GM18868 (cell line): ENCODE results near the gene IL1RAPL2.
"Not testable (repeated sequence)": the region's sequence is repeated elsewhere in the genome, so short reads cannot be mapped to it uniquely, and the experiment has no call there.

Experiments
- ATAC-seq: cut with Tn5 transposase; IDR thresholded peaks from one replicate; pipeline ENCODE4 v1.9.1; 2021; ENCODE audit warnings: mild to moderate bottlenecking, moderate library complexity; ENCODE audit not compliant: unreplicated experiment

Gene IL1RAPL2

DNA sequence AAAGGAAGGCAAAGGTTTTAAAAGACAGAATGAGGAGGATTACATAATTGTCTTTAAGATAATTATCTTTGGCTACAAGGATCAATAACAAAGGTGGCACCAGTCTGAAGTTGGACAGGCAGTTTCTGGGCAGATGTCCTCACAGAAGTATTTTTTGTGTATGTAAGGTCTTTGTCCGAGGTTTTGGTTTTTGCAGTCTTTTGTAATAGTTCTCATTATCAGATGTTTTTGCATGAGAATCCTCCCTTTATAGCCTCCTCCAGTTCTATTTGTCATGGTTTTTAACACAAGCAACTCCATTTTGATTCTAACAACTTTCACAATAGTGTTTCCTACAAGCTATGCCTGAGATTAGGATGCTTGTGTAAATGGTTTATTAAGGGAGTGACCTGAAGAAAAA, 286.2 kb downstream of the IL1RAPL2 start:
- no peak for ATAC-seq

DNA sequence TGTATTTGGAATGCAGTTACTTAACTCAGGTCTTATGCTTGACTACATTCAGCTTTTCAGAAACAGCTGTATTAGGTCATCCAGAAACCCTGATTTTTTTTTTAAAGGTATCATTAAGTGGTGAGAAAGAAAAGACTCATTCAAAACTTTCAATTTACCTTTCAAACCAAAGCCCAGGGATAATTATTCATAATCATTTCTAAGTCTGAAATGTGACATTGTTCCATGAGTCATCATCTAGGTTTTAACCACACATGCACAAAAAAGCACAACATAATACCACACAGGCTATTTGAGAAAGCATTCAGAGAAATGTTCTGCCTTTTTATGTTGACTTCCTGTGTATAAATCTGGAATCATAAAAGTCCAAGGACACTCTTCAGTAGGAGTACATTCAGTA, 288.2 kb downstream of the IL1RAPL2 start:
- no peak for ATAC-seq

DNA sequence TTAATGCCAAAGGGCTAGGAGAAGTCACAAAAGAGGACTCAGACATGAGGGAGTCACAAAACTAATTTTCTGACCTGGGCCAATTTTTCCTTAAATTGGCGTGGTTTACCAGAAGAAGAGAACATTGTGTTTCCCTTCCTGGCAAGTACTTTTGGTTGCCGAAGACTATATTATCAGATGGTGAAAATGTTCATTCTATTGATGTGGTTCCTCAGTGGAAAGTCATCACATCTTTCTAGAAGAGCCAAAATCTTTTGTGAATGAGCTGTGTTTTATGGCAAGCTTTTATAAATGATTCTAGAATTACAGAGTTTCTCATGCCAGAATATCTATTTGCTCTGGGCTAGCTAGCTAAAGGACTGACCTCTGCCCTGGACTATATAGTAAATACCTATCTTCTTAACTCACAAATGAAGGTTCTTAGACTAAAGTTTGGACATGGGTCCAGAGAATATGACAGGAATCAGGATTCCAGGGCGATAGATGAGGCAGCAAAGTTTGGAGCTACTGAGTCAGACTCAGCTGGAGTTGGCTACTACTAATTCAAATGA, 288.9 kb downstream of the IL1RAPL2 start:
- ATAC-seq: no peak

DNA sequence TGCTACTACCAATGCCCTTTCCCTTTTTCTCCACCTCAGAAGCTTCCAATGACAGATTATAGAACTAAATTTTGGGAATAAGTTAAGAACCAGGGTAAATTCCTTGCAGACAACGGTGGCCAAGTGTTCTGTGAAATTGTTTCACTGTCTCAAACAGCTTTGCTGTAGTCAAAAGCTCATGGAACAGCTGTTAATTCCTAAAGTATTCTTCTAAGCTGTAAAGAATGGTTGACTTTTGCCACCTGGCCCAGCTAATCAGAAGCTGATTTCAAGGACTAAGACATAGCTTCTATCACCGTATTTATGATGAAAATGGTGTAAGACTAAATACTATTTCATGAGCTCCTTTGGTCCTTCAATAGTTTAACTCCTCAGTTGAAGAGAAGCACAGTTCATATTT, 297.5 kb downstream of the IL1RAPL2 start:
- no peak for ATAC-seq

DNA sequence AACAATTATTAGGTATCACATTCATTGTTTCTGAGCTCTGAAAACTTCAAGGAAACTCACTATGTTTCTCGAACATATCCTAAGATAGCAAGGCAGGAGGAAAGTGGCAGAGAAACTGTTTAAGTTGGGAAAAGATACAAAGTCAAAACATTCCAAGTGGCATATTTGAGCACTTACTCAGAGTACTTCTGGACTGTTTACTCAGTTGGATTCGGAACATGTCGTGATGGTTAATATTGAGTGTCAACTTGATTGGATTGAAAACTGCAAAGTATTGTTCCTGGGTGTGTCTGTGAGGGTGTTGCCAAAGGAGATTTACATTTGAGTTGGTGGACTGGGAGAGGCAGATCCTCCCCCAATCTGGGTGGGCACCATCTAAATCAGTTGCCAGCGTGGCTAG, 298.3 kb downstream of the IL1RAPL2 start:
- ATAC-seq: no peak

DNA sequence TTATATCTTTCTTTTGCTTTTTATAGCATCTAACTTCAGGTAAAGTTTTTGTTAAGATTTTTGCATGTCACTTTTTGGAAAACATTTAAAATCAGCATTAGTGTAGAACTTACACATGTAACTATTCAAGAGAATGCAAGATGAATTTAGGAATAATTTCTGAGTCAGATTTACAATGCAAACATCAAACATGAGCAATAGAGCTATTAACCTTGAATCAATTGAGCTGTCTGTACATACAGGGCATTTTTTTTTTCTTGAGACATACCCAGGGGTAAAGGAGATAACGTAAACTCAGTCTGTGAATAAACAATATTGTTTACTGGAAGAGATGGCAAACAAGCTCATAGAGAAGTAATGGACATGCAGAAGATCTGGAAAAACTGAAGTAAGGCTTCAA, 311.5 kb downstream of the IL1RAPL2 start:
- no peak for ATAC-seq

DNA sequence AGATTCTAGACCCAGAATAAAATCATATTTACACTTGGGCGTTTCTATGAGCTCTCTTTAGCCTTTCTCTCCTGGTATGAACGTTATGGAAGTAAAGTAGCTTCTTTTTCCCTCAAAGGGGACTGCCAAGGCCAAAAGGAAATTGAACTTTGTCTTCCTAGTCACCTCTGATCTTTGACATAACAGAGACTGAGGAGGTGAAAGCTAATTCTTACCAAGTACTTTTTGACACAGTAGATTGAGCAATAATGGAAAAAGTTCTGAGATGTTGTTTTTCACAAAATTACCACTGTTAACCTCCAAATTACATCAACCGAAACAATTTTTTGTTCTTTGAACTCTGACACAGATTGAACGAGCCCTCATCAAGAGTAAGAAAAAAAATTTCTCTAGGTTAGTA, 336.1 kb downstream of the IL1RAPL2 start:
- ATAC-seq: no peak

DNA sequence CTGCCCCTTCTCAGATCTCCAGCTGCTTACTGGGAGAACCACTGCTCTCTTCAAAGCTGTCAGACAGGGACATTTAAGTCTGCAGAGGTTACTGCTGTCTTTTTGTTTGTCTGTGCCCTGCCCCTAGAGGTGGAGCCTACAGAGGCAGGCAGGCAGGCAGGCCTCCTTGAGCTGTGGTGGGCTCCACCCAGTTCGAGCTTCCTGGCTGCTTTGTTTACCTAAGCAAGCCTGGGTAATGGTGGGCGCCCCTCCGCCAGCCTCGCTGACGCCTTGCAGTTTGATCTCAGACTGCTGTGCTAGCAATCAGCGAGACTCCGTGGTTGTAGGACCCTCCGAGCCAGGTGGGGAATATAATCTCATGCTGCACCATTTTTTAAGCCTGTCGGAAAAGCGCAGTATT, 343.7 kb downstream of the IL1RAPL2 start:
- ATAC-seq: not testable (repeated sequence)

DNA sequence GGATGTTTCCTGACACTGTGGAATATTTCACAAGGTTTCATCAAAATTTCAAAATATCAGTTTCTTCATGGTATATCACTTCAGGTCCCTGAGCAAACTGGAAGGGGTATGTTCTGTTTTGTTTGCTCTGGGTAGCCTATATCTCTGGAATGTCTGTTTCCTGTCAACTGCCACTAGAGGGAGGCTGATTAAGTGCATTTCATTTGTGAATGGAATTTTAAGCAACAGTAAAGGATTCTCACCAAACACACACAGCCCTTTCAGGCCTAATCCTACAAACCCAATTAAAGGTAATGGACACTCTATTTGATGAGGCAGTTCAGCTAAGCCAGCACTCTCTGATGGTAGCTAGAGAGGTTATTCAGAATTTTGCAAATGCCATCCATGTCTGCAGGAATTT, 347.3 kb downstream of the IL1RAPL2 start:
- no peak for ATAC-seq

DNA sequence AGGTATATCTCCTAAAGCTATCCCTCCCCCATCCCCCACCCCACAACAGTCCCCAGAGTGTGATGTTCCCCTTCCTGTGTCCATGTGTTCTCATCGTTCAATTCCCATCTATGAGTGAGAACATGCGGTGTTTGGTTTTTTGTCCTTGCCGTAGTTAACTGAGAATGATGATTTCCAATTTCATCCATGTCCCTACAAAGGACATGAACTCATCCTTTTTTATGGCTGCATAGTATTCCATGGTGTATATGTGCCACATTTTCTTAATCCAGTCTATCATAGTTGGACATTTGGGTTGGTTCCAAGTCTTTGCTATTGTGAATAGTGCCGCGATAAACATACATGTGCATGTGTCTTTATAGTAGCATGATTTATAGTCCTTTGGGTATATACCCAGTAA, 348.7 kb downstream of the IL1RAPL2 start:
- not testable (repeated sequence) for ATAC-seq

DNA sequence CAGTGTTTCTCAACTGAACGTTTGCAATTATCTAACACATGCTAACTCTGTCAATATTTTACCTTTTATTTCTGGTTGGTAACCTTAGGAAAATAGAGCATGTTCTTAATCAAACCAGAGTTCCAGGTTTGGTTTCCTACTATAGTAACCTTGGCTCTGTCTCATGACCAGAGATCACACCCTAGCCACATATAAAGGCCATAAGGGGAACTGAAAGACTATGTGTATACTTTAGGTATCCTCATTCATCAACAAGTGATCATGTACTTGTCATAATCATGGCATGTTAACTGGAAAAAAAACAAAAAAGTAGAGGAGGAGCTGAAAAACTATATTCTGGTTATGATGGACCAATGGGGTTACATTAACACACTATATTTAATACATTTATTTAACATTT, 352.1 kb downstream of the IL1RAPL2 start:
- no peak for ATAC-seq

DNA sequence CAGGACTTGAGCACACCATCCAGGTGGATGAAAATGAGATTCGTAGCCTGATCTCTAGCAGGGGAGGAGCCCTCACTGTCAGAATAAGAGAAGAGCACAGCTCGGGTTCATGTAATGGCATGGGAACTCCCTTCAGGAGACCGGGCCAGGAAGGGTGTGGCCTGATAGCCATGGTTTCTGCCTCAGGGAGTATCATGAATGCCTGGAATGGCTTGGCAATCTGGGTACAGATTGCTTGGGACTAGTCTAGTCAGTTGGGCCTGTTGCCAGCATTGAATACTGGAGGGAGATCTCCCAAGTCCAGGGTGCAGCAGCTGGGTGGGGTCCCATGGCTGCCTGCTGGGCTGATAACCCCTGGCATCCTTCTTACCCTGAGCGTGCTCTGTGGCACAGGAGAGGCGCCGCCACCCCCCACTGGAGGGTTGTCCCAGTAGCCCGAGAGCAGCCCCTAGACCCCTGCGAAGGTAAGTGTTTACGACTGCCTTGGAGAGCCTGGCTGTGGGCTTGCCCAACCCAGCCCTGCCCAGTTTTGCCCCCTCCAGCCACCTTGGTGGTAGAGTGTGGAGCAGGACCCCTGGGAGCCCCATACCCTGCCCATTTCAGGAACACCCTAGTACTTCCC, 355.7 kb downstream of the IL1RAPL2 start:
- no peak for ATAC-seq

DNA sequence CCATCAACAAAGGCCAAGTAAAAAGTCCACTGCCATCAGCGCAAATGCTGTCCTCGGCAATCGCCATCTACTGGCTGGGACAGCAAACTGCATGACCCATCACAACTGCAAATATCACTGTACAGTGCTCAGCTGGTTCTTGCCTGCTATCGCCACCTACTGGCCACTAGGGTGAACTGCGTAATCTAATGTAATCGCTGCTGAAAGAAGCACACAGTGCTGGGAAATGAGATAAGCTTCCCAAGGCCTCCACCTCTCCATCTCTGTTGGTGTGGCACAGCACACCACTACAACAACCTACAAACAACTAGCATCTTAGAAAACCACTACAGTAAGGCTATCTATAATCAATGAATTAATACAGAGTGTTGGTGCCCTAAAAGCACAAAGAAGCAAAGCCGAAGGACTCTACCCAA, 356.2 kb downstream of the IL1RAPL2 start:
- peak; percentile 99 for ATAC-seq

DNA sequence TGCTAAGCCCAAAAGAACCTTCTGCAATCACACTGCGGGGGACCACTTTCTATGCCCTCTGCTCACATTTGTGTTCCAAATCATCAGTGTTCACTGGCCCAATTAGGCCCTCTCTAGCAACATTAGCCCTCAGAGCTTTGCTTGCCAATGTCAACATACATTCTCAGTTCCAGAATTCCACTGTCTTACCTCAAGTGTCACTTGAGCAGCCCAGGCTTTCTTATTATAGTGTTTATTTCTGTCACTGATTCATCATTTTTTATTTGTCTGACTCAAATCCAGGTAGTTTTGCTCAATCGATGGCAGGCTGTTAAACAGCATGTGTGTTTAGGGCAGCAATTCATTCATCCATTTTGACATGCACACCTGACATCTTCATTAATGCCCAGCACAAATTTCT, 363.3 kb downstream of the IL1RAPL2 start:
- ATAC-seq: no peak

DNA sequence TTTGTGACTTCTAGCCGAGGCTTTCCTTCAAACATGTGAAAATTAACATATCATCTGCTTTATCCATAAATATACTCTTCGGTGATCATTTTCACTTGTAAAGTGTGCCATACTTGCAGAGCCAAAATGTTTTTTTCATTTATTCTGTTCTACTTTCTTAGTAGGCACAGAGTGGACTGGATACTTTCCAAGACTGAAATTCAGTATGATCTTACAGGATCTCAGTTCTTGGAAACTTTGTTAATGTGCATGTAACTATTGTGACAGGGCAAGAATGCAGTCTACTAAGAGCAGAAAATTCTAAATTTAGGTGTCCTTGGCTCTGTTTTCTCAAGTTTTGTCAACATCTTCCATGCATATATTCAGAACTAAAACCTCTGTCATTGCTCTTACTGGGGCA, 369.6 kb downstream of the IL1RAPL2 start:
- ATAC-seq: no peak

DNA sequence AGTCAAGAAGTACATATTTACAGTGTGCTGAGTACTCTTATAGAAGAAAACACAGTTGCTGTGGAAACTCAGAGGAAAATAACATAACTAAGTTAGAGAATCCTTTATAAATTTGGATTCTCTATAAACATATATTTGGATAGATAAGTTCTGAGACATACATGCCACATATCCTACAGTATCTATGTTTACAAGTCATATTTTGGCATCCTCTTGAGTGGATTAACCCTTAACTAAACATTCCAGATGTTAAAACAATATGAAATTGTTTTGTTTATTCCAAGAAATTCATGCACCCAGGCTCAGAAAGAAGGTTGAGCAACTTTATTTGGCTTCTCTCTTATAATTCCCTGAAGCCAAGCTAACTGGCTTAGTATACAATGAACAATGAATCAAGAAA, 387.3 kb downstream of the IL1RAPL2 start:
- ATAC-seq: no peak

DNA sequence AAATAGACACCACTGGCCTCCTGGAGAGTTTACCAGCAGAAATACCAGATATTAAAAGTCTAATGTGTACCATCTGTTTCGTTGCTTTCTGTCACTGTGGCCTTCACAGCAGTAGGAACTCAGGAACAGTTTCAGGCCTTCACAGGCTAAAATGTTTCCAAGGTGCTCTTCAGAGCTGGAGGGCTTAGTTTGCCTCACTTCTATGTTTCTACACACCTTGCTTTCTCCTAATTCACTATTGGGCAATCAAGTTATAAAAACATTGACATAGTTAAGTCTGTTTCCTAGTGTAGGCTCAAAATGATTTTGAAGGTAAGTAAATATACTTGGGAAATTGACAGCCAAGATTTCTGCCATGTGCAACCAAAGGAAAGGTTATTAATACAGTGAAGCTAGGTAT, 395.9 kb downstream of the IL1RAPL2 start:
- ATAC-seq: no peak

DNA sequence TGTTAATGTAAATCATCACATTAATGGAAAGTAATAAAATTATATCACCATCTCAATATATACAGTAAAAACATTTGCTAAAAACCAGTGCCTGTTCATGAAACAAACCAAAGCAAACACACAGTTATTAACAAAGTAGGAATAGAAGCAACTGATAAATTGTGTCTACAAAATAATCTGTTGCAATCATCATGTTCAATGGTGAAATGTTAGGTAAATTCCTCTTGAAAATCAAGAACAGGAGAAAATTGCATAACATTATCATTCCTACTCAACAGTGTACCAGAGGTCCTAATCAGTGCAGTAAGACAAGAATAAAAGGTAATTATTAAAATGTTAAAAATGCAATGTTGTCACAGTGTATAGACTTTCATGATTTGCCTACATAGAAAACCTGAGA, 402.2 kb downstream of the IL1RAPL2 start:
- no peak for ATAC-seq

DNA sequence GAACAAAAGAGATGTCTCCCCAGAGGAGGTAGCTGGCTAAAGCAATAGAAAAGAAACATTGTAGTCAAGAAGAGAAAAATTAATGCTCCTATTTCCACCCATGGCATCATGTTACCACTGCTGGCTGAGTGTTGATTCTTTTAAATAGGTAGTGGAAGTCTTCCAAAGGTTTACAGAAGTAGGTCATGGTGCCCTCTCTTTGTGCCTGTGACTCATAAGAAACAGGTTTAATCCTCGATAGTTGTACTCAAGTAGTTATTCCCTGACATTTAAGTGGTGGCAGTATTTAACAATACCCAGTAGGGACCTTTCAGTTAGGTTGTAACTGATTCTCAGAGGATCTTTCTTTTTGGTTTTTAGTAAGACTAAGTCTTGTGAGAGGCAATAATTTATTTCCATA, 406.7 kb downstream of the IL1RAPL2 start:
- ATAC-seq: no peak

DNA sequence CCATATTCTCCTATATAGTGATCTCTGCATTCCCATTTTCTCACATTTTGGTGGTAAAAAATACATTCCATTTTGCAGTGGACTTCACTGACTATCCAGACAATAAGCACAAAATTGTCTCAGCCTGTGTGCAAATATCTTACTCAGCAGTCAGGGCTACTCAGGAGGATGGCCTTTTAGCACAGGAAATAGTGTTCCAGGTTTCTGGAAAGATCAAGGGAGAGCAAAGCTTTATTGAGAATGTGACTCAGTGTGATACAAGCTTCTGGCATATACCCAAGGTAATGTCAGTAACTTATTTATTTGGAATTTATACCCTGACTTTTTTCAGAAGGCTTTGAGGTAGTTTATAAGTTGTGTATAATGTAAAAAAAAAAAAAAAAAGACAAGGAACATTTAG, 421.1 kb downstream of the IL1RAPL2 start:
- ATAC-seq: no peak

DNA sequence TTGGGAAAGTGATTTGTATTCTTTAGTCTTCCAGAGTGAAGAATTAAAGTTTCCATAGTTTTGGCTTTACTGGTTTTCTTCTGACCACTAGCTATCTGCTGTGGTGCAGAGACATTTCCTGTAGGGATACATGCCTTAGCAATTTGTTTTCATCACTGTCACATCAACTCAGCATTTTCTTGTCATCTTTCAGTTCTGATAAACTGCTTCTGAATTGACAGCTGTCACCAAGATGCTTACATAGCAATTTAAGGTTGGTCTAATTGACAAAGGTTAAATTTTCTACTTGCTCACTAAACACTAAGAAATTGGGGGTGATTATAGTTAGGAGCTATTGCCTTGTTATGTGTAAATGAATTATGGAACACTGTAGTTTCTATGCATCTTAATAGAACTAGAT, 422.0 kb downstream of the IL1RAPL2 start:
- no peak for ATAC-seq

DNA sequence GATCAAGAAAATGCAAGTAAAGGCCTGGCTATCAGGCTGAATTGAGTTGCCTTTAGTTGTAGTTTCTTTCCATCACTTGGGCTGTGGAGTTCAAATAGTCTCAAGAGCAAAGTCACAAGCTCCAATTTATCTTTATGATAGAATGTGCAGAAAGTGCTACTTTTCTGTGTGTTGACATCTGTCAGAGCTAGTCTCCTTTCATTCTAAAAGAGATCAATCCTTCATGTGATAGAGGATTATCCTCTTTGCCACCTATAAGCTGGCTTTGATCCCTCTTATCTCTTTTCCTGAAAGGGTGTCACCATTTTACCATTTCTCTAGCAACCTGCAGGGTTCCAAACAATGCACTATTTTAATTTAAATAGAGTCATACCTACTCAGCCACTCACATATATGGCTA, 429.5 kb downstream of the IL1RAPL2 start:
- ATAC-seq: no peak

DNA sequence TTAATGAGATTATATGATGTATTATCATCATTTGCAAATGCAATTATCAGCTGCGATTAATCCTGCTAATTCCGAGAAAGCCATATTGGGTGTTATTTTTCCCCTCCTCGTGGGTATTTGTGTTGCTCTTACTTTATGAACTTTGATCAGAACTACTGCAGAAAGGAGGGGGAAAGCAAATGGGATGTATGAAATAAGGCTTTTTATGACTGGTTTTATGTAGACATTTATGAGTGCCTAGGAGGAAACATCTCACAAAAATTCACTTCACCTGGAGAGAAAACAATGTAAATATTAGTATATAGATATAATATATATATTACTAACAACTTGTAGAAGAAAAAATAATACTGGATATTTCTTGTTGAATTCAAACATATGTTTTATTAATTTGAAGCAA, 440.1 kb downstream of the IL1RAPL2 start:
- no peak for ATAC-seq
